ENCODE results near the gene CPS1.

The CPS1 gene

DNA sequence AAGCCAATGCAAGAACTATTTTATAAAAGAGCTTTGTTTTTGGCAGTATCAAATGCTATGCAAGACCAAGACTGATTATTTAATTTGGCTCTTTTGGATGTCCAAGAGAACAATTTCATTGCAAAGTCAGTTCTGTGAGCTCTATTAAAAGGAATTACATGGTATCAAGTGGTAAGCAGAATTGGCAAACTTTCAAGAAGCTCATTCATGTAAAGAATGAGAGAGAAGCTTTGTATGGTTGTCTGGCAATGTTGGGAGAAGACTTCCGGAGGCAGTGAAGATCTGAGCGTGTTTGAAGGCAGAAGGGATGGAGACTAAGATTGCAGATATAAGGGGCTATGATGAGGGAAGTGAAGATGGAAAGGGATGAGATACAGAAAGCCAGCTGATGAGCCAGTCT lies 49.6 kb downstream of the CPS1 start:
- DNase-seq (ENCODE audit: low read depth): no peak

DNA sequence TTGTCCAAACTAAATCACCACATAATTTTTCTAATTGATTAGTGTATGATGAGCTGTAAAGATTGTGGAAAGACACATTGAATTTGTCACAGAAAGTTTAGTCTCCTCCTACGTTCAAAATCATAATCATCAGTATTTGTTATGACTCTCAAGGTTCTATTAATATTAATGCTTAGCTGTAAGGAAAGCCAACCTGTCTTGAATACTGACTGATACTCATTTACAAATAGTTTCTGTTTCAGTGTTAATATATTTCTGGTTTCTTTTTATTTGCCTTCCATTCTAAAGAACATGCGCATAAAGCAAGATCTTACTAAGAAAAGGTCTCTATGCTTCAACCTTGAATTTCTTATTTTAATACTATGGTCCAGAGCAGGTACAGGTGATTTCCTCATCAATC lies 55.1 kb downstream of the CPS1 start:
- DNase-seq (ENCODE audit: low read depth): no peak

DNA sequence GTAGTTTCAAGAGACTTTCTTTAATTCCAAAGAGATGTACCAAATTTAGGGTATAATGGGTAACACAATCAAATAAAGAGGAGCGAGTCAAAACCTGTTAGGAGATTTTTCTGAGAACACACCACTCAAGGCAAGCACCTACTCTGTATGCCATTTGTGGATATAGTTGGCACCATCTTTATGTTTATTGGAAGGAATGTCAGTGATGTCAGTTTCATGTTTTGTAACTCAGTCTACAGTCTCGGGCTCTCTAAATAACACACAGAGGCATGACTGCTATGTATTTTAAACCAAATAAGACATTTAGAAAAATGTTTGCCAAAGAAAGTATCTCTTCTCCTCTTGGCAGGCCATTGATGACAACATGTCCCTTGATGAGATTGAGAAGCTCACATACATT lies 59.7 kb downstream of the CPS1 start:
- no peak for DNase-seq (ENCODE audit: low read depth)

DNA sequence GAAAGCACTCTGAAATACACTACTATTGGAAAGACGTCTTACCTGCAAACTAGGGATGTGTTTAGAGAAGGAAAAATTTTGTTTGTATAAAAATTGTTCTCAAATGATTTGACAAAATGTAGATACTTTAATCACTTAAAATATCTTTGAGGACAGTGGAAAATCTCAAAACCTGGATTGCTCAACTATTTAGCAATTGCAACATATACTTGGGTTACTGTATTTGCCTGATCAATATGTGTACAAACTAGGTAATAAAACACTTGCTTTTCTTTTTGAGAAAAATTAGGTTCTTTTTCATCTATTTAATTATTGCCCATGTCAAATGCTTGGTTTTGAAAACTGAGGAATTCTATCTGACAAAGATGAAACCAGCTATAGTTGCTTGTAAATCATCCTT lies 60.9 kb downstream of the CPS1 start:
- DNase-seq (ENCODE audit: low read depth): no peak

DNA sequence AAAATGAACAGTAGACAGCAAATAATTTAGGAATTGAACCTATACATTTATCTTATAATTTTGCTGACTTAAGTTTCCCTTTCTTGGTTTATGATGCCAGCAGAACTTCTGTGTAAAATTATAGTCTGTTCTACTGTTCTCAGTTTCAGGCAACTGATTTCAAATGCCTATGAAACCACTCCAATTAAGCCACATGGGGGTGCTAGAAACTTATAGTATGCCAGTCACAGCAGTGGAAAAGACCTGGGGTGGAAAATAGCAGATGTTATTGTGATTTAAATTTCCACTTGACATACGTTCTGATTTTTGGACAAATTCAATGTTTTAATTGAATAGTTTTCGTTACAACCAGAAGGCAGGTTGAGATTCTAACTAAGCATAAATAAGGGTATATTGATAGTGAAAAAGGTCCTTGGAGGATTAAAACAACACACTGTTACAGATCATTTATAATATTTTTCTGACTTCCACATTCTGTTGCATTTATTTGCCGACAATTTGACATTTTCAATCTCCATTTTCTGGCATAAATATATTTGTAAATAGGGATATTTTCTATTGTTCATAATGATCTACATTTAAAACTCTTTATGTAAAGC lies 61.4 kb downstream of the CPS1 start:
- no peak for DNase-seq (ENCODE audit: low read depth)

DNA sequence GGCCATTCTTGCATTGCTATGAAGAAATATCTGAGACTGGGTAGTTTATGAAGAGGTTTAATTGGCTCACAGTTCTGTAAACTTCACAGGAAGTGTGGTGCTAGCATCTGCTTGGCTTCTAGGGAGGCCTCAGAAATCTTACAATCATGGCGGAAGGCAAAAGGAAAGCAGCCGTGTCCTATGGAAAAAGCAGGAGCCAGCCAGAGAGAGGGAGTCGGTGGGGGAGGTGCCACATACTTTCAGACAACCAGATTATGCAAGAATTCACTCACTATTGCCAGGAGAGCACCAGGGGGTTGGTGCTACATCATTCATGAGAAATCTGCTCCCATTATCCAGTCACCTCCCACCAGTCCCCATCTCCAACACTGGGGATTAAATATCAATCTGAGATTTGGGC lies 64.1 kb downstream of the CPS1 start:
- no peak for DNase-seq (ENCODE audit: low read depth)

DNA sequence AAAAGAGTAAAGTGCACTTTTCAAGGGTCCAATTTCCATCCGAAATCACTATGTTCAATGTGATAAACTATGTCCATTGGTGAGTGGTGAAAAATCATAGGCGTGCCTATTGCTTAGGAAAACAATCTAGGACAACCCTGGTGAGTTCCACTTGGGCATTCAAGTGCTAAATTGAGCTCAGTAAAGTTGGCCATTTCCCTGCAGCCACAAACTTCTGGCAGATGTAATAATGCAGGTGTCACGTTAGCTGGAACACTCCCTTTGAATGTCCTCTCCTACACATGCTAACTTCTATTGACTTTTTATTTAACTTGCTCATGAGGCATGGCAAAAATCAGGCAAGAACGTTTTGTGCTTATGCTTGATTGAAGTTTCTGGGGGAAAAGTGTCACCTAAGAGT lies 67.1 kb downstream of the CPS1 start:
- DNase-seq (ENCODE audit: low read depth): no peak

DNA sequence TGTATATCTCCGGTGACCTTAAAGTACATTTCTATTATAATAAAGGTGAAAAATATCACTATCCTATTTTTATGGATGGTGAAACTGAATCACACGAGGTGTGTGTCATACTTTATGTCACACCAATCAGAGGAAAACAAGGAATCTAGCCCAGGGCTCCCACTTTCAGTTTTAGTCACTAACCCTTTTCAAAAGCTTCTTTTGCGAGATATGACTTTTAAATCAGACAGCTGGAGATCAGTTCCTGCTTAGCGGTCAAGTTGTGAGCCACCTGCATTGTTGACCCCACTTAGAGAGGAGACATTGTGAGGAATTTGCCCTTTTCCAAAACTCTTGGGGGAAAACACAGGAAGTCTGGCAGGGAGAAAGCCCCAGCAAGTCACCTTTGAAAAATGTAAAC lies 70.5 kb downstream of the CPS1 start:
- DNase-seq (ENCODE audit: low read depth): no peak

DNA sequence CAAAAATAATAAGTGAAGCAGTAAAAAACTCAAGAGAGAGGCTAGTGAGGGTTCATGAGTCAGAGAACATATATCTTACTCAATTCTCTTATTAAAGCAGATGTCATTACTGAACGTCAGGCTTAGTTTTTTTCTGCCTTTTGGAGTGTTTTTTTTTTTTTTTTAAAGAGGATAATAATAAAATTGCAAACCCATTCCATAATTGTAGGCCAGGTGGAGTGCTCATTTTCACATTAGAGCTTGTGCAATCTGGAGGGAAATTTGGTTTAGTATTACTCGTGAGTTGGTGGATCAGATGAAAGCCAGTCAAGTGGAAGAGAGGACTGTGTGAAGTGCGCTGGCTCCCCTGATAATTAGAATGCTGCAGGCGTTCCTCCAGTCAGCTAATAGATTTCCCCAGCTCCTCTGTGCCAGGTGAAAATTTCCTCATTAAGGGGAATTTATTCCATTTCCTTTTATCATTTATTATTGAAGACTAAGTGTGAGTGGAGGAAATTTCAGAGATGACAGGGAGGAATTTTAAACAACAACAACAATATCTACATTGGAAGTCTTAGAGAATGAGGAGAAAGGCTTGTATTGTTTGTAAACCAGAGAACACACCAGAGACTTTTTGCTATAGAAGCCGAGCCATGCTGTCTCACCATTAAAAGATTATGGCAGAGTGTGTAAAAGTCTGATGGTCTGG lies 74.6 kb downstream of the CPS1 start:
- no peak for DNase-seq (ENCODE audit: low read depth)

DNA sequence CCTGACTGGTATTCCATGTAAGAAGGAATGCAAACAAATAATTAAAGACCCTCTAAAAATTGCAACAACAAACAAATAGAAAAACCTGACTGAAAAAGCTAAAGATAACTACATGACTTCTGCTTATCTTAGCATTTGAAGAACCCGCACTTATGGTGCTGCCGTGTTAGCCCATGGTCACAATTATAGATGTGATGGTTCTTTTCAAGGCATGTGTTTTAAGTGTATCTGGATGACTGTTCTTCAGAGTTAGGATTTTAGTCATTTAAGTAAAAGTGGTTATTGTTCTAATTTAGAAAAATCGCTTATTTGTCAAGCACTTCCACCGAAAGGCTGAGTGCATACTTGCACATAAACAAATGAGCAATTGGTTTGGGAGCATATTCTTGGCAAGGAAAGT lies 77.3 kb downstream of the CPS1 start:
- no peak for DNase-seq (ENCODE audit: low read depth)

DNA sequence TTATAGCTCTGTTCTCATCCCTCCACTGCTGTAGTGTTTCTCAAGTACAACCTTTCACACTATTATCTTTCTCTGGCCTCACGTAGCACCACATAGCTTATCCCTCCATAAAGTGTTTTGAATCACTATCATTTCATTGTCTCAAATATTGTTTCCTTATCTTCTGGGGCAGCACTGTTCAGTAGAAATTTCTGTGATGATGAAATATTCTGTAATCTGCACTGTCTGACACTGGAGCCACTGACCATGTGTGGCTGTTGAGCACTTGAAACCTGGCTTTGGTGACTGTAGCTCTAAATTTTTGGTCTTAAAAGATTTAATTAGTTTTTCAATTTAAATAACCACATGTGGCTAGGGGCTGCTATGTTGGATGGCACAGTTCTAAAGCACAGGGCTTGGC lies 78.9 kb downstream of the CPS1 start:
- DNase-seq (ENCODE audit: low read depth): no peak

DNA sequence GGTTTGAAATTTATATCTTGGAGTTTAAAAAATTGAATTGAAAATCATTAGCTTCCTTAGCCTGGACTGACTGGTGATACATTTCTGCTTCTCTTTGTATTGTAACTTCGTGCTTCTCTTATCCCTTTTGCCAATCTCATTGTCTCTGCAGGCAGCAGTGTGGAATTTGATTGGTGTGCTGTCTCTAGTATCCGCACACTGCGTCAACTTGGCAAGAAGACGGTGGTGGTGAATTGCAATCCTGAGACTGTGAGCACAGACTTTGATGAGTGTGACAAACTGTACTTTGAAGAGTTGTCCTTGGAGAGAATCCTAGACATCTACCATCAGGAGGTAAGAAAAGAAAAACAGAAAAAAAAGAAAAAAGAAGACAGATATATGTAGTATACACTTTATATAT lies 85.9 kb downstream of the CPS1 start:
- no peak for DNase-seq (ENCODE audit: low read depth)

DNA sequence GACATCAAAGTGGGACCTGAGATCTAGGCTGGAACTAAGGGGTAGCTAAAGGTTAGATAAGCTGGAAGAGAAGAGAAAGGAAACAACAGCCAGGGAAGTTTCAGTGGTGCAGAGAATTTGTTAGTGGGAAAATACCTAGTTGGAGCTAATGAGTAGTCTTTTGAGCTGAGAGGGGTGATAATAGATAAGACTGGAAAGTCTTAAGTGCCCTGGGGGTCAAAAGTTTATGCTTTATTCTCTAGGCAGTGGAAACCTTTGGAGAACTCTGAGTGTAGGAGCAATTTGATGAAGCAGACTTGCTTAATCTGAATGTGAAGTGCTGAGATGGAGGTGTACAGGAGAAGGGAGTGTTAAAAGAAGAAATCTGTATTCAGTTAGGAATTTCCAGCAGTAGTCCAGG lies 90.8 kb downstream of the CPS1 start:
- no peak for DNase-seq (ENCODE audit: low read depth)

DNA sequence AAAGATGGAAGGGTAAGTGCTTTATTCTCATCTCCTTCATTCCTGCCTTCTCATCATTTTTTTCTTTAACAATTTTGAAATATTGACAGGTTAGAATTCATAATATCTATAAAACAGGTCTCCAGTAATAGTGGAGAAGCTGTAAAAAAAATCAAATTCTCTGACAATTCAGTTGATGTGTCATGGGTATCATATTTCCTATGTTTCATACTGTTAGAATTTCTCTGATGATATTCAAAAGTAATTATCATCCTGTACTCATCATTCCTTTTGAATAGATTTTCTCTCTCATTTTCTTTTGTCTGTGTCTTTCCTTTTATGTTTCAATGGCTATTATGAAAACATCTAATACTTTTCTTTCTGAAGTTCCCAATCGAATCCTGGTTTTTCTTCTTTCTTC lies 97.7 kb downstream of the CPS1 start:
- no peak for DNase-seq (ENCODE audit: low read depth)

DNA sequence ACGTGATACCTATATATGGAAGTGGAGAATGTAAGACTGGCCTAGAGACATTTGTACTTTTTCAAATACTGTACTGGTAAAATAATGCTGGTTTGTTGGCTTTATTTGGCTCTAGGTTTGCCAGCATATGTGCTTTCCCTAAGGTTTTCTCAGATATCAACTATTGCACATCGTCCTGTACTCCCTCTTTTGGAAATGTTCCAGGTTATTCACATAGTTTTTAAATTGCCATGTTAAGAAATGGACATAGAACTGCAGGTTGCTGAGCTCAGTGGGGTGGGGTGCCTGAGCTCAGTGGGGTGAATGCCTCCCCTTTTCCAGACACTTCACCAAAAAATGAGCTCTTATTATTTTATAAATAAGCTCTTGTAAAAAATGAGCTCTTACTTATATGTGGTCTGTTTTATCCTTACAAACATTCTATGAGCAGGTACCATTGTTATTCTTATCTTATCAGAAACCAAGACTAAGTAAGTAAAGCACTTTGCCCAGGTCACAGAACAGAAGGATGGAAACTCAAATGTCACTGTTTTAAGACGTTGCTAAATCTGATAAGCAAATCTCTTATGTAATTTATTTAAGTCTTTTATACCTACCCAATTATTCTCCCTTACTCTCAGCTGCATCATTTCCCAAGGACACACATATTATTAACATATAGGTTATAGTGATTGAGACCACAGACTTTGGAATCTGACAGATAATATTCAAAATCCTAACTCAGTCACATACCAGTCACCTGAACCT lies 99.0 kb downstream of the CPS1 start:
- DNase-seq (ENCODE audit: low read depth): no peak

DNA sequence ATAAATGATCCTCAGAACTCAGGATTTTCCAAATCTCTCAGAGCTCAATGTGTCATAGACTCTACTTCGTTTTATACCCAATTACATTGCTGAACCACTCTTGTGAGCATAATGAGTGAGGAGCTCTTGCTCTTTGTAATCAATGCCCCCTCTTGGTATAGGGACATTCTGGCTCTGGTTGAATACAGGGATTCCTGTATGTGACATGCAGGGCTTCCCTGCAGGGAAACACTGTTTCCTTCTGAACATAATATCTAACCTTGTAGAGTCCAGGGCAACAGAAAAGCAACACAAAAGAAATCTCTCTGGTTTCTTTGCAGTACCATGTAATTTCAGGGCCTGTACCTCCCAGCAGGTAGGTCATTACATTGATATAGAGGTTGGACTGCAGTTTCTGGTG lies 101.5 kb downstream of the CPS1 start:
- DNase-seq (ENCODE audit: low read depth): no peak

DNA sequence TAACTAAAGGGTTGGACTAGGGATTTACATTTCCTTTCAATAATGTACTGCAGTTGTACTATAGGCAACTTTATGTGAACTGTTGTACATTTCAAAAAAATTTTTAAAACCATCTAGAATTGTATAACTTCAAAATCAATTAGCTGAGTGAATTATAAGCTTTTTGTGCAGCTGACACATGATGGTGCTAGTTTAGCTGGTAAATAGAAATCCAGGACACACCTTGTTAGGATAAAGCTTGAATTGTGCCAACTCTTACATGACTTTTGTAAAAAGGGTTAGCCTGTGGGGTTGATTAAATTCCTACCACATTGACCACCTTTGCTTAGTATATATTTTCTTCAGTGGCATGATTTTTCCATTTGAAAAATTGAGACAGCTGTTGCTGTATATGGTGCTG lies 104.4 kb downstream of the CPS1 start:
- no peak for DNase-seq (ENCODE audit: low read depth)

DNA sequence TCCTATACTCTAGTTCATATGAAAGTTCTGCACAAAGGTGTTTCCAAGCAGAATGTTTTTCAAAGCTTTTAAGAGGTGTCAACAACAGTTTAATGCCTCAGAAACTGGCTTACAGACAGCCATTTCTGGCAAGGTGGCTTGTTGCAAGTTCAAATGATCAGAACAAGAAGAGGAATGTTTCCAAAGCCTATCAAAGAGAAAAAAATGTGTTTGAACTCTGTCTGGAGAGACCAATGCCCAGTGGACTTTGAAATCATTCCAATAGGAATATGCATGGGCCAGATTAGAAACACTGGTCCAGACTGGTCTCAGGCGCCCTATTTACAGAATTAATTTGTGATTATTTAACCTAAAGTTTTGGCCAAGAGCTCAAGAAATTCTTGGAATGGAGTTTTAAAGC lies 106.2 kb downstream of the CPS1 start:
- no peak for DNase-seq (ENCODE audit: low read depth)

DNA sequence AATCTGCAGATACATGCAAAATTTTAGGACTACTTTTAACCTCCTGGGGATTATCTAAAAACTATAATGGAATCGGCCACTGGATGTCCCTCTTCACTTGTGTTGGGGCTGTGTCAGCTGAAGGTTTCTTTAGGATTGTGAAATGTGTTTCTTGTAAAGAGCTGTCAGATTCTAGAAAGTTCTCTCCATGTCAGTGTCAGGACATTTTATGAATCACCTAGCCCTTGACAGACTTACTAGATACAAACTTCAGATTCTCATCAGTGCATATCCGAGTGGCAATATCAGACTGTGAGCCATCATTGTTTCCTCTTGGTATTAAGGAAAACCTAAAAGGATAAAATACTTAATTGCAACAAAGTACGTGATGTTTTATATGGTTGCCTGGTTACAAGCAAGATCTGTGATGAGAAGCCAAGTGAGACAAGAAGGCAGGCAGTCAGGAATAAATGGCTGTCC lies 107.3 kb downstream of the CPS1 start:
- DNase-seq (ENCODE audit: low read depth): peak; percentile 4

DNA sequence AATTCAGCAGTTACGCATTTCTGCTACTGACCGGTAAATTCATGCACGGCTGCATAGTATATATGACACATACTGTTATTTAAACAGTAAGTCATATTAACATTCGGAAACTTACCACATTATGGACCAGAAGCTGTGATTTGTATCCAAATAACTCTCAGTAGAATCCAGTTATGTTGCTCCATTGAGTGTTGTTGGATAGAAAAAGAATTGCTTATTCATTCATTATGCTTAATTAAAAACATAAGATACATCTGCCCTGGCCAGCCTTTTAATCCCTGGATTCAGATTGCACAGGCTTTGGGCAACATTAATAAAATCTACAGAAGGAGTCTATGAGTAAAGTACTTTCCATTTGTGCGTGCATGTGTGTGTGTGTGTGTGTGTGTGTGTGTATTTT lies 111.3 kb downstream of the CPS1 start:
- peak; percentile 3 for DNase-seq (ENCODE audit: low read depth)

DNA sequence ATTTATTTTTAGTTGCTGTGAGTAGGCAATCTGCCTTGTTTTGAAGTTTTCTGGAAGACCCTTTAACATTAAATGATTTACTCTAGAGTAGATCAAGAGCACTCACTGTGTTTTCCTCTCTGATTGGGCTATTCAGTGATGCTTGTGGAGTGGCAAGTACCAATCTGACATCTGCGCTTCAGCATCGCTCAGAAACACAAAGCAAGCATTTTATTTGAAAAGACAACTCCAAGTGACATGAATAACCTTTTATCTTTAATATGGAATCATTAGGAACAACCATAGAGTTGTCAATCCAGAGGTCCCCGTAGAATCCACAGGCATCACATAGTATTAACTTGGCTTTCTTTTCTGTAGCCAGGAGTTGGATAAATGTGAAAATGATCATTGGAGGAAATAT lies 114.7 kb downstream of the CPS1 start:
- DNase-seq (ENCODE audit: low read depth): no peak

DNA sequence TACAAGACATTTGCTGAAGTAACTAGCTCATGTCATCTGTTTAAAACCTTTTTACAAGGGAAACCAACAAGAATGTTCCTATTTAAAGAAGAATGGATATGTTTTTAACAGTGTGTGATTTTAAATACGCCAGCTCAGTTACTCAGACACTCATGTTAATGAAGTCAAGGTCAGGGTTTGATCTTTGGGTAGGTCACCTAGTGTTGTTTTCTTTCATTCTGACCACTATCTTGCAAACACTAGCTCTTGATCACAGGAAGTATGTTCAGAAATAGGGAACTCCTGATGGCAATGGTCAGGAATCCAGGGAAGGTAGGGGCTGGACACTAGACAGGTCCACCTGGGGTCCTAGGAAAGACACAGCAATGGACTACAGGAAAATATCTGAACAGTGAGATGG lies 116.7 kb downstream of the CPS1 start:
- DNase-seq (ENCODE audit: low read depth): no peak

DNA sequence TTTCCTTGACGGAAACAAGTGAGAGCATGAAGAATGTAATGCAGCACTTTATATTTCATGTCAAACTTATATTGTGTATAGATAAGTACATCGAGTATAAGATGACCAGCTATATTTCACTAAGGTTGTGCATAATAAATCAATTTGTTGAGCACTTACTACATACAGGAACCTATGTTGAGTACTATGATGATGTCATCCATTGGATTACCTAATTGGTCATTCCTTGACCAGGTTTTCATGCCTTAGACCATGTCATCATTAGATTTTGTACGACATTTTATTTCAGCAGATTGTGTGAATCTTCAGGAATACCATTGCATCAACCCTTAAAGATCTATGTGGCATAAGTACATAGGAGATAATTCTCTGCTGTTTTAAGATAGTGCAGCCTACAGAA lies 119.7 kb downstream of the CPS1 start:
- no peak for DNase-seq (ENCODE audit: low read depth)

DNA sequence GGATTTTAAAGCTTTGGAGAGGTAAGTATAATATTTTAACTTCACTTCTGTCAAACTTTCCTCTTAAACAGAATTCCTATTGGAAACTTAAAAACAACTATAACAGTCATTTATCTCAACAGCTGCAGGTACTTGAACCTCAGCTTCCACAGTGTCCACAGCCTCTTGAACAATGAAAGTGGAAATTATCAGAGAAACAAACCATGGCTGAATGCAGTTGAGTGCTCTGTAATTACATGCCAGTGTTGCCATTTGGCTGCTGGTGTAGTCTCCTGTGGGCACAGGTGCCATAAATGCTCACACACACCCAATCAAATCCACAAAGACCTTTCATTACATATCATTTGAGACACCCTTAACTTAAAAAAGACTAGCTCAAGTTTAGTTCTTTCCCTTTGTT lies 125.1 kb downstream of the CPS1 start:
- DNase-seq (ENCODE audit: low read depth): no peak
